GM06990 (cell line): ENCODE results near the gene CYSRT1.
"Not testable (repeated sequence)": the region's sequence is repeated elsewhere in the genome, so short reads cannot be mapped to it uniquely, and the experiment has no call there.

ENCODE experiments used
- DNase-seq: peaks from one replicate; pipeline ENCODE4 v3.0.0-alpha.2; 2011; ENCODE audit not compliant: insufficient read length; ENCODE audit errors: extremely low read depth
- H3K27me3 ChIP-seq: replicated peaks from 2 replicates; pipeline ENCODE4 v1.6.0; 2011; ENCODE audit warnings: low read length; ENCODE audit not compliant: control insufficient read depth, insufficient read depth
- H3K36me3 ChIP-seq: 2 replicates; pipeline ENCODE4 v1.5.1; 2011; ENCODE audit warnings: low read length; ENCODE audit not compliant: control insufficient read depth, insufficient read depth
- H3K4me3 ChIP-seq: replicated peaks from 2 replicates; pipeline ENCODE4 v1.5.1; 2011; ENCODE audit warnings: low read depth, mild to moderate bottlenecking, control low read depth, low read length
- CTCF ChIP-seq: IDR thresholded peaks from 2 replicates; pipeline ENCODE4 v1.5.1; 2011; ENCODE audit warnings: low read length, control low read depth, mild to moderate bottlenecking, inconsistent platforms; ENCODE audit not compliant: insufficient read depth, poor library complexity, severe bottlenecking

CYSRT1 gene

DNA sequence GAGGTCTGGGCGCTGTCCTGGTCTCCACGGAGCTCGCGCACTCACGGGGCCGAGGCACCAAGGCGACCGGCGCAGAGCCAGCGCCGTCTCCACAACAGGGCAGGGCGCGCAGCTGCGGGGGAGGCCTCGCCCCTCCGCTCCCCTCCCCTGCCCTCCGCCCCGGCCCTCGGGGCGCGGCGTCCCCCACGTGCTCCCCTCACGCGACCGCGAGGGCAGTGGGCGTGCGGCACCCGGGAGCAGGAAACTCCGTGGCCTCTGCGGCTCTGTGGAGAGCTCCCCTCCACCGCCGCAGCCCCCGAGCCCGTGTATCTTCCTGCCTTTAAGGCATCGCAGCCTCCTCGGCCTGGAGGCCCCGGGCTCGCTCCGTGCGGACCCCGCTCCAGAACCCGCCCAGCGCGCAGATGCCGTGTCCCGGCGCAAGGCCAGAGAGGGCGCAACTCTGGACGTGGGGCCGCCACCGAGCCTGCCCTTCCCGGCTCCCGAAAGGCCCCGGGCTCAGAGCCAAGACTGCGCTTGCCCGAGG, 15.4 kb downstream of the CYSRT1 start:
- TF ChIP-seq CTCF, result peak; percentile 18
- DNase-seq, result no peak
- H3K36me3 ChIP-seq, result peaks cover 18% of the 10 kb centered on the region
- H3K4me3 ChIP-seq, result peak overlapping the region; percentile 80
- H3K27me3 ChIP-seq, result no peaks in the 10 kb centered on the region

GRCh38 chr9:137240841-137241489, 16.0 kb downstream of the CYSRT1 start, which contains the start of gene TUBB4B:
TUBB4B (plus strand) TSS chr9:137241287; CDS start chr9:137241361, 74 bp downstream.
- H3K36me3 ChIP-seq, result peaks cover 18% of the 10 kb centered on the region
- peak within 1 kb of the TSS; percentile 95 for H3K4me3 ChIP-seq
- TF ChIP-seq CTCF, result no peak
- no peaks in the 10 kb centered on the region for H3K27me3 ChIP-seq
- DNase-seq, result peak; percentile 100

DNA sequence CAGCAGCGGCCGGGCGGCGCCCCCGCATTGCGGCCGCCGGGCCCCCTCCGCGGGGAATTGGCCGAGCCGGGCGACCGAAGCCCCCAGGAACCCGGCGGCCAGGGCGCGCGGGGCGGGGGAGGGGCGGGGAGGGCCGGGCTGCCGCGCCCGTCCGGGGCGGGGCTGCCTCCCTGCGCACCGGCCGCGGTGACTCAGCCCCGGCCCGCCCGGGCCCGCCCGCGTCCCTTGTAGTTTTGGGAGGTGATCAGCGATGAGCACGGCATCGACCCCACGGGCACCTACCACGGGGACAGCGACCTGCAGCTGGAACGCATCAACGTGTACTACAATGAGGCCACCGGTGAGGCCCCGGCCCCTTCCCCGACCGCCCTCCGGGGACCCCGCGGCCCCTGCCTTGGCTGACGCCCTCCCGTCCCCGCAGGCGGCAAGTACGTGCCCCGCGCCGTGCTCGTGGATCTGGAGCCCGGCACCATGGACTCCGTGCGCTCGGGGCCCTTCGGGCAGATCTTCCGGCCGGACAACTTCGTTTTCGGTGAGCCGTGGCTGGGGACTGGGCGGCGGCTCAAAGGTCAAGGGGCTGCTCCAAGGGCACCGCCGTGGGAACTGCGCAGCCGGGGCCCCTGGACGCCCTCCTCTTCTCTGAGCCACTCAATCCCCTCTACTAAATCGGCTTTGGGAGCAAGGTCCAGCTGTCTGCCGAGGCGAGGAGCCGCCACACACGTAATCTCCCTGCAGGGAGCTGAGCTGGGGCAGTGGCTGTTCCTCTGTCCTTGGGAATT, 16.7 kb downstream of the CYSRT1 start:
- TF ChIP-seq CTCF, result no peak
- H3K4me3 ChIP-seq, result peak overlapping the region; percentile 95
- no peak for DNase-seq
- H3K27me3 ChIP-seq, result no peaks in the 10 kb centered on the region
- peaks cover 18% of the 10 kb centered on the region for H3K36me3 ChIP-seq

GRCh38 chr9:137242269-137243203, 17.6 kb downstream of the CYSRT1 start:
- TF ChIP-seq CTCF, result no peak
- H3K36me3 ChIP-seq, result peaks cover 18% of the 10 kb centered on the region
- H3K27me3 ChIP-seq, result no peaks in the 10 kb centered on the region
- no peak for DNase-seq
- H3K4me3 ChIP-seq, result peak overlapping the region; percentile 95

DNA sequence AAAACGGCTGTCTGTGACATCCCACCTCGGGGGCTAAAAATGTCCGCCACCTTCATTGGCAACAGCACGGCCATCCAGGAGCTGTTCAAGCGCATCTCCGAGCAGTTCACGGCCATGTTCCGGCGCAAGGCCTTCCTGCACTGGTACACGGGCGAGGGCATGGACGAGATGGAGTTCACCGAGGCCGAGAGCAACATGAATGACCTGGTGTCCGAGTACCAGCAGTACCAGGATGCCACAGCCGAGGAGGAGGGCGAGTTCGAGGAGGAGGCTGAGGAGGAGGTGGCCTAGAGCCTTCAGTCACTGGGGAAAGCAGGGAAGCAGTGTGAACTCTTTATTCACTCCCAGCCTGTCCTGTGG, 18.3 kb downstream of the CYSRT1 start:
- not testable (repeated sequence) for DNase-seq, H3K27me3 ChIP-seq, H3K4me3 ChIP-seq
- H3K36me3 ChIP-seq, result peaks cover 18% of the 10 kb centered on the region
